ENCODE data around the gene HSDL2.
"Not testable (repeated sequence)": the region's sequence is repeated elsewhere in the genome, so short reads cannot be mapped to it uniquely, and the experiment has no call there.

The HSDL2 gene

GRCh38 chr9:112355427-112355897 is 24.4 kb upstream of the HSDL2 start:
- Histone ChIP-seq H3K79me2 (ENCODE audit: control insufficient read depth, insufficient read depth, low read length) (no peaks in the 10 kb centered on the region), H2BK5ac (ENCODE audit: low read length) (no peak overlapping the region), H4K5ac (ENCODE audit: low read length) (no peak overlapping the region), H3K79me1 (ENCODE audit: low read length) (no peaks in the 10 kb centered on the region), H2BK15ac (replicated peaks; ENCODE audit: low read depth) (no peak overlapping the region), H4K8ac (ENCODE audit: low read depth, low read length) (no peak overlapping the region), H3K4me3 (ENCODE audit: low read length) (no peak overlapping the region), H2BK120ac (ENCODE audit: low read depth, low read length) (no peak overlapping the region), H3K23ac (ENCODE audit: low read length) (no peak overlapping the region), H2AK5ac (ENCODE audit: low read length) (no peak overlapping the region), H3K4ac (ENCODE audit: low read depth, low read length) (no peak overlapping the region), H3K4me2 (ENCODE audit: low read length) (no peak overlapping the region), H3K27ac (ENCODE audit: low read depth, low read length) (no peak overlapping the region), H3K9ac (ENCODE audit: low read length) (no peak overlapping the region), H3K56ac (ENCODE audit: low read length) (no peak overlapping the region), H3K18ac (ENCODE audit: low read length) (no peak overlapping the region), H3K4me1 (ENCODE audit: control insufficient read depth, low read depth, low read length) (no peaks in the 10 kb centered on the region), H3K27me3 (ENCODE audit: insufficient read depth, low read length, poor library complexity) (no peaks in the 10 kb centered on the region), H3K36me3 (ENCODE audit: control insufficient read depth, insufficient read depth, low read length) (no peaks in the 10 kb centered on the region)
- DNase-seq, result no peak
- no CpG with 5 or more reads among the region's 8 CpGs for WGBS (ENCODE audit: extremely low coverage, insufficient coverage, low lambda C conversion rate)

GRCh38 chr9:112360047-112360804 is 19.7 kb upstream of the HSDL2 start:
- Histone ChIP-seq H3K27ac (ENCODE audit: low read depth, low read length) (no peak overlapping the region), H2BK120ac (ENCODE audit: low read depth, low read length) (no peak overlapping the region), H4K5ac (ENCODE audit: low read length) (no peak overlapping the region), H3K4ac (ENCODE audit: low read depth, low read length) (no peak overlapping the region), H3K9ac (ENCODE audit: low read length) (no peak overlapping the region), H3K18ac (ENCODE audit: low read length) (no peak overlapping the region), H3K4me2 (ENCODE audit: low read length) (no peak overlapping the region), H2AK5ac (ENCODE audit: low read length) (no peak overlapping the region), H3K79me1 (ENCODE audit: low read length) (no peaks in the 10 kb centered on the region), H4K8ac (ENCODE audit: low read depth, low read length) (no peak overlapping the region), H3K4me1 (ENCODE audit: control insufficient read depth, low read depth, low read length) (no peaks in the 10 kb centered on the region), H2BK5ac (ENCODE audit: low read length) (no peak overlapping the region), H3K27me3 (ENCODE audit: insufficient read depth, low read length, poor library complexity) (no peaks in the 10 kb centered on the region), H3K36me3 (ENCODE audit: control insufficient read depth, insufficient read depth, low read length) (no peaks in the 10 kb centered on the region), H3K23ac (ENCODE audit: low read length) (no peak overlapping the region), H3K56ac (ENCODE audit: low read length) (no peak overlapping the region), H3K79me2 (ENCODE audit: control insufficient read depth, insufficient read depth, low read length) (no peaks in the 10 kb centered on the region), H3K4me3 (ENCODE audit: low read length) (no peak overlapping the region), H2BK15ac (replicated peaks; ENCODE audit: low read depth) (no peak overlapping the region)
- no peak for DNase-seq
- no CpG with 5 or more reads among the region's 5 CpGs for WGBS (ENCODE audit: extremely low coverage, insufficient coverage, low lambda C conversion rate)

- Histone ChIP-seq H3K4me2 (ENCODE audit: low read length) (no peak overlapping the region), H3K36me3 (ENCODE audit: control insufficient read depth, insufficient read depth, low read length) (no peaks in the 10 kb centered on the region), H2BK5ac (ENCODE audit: low read length) (no peak overlapping the region), H3K79me1 (ENCODE audit: low read length) (no peaks in the 10 kb centered on the region), H3K56ac (ENCODE audit: low read length) (no peak overlapping the region), H3K27ac (ENCODE audit: low read depth, low read length) (no peak overlapping the region), H2BK120ac (ENCODE audit: low read depth, low read length) (no peak overlapping the region), H3K4me1 (ENCODE audit: control insufficient read depth, low read depth, low read length) (no peaks in the 10 kb centered on the region), H2AK5ac (ENCODE audit: low read length) (no peak overlapping the region), H4K5ac (ENCODE audit: low read length) (no peak overlapping the region), H3K23ac (ENCODE audit: low read length) (no peak overlapping the region), H3K4ac (ENCODE audit: low read depth, low read length) (no peak overlapping the region), H2BK15ac (replicated peaks; ENCODE audit: low read depth) (no peak overlapping the region), H3K9ac (ENCODE audit: low read length) (no peak overlapping the region), H3K18ac (ENCODE audit: low read length) (no peak overlapping the region), H3K4me3 (ENCODE audit: low read length) (no peak overlapping the region), H3K79me2 (ENCODE audit: control insufficient read depth, insufficient read depth, low read length) (no peaks in the 10 kb centered on the region), H4K8ac (ENCODE audit: low read depth, low read length) (no peak overlapping the region), H3K27me3 (ENCODE audit: insufficient read depth, low read length, poor library complexity) (no peaks in the 10 kb centered on the region)
- WGBS (ENCODE audit: extremely low coverage, insufficient coverage, low lambda C conversion rate), result no CpG with 5 or more reads among the region's 4 CpGs
- DNase-seq, result peak; percentile 40
Observed at GRCh38 chr9:112361601-112362000, 18.3 kb upstream of the HSDL2 start.

- Histone ChIP-seq H2AK5ac (ENCODE audit: low read length) (no peak overlapping the region), H3K27ac (ENCODE audit: low read depth, low read length) (no peak overlapping the region), H3K4me3 (ENCODE audit: low read length) (no peak overlapping the region), H3K27me3 (ENCODE audit: insufficient read depth, low read length, poor library complexity) (no peaks in the 10 kb centered on the region), H4K5ac (ENCODE audit: low read length) (no peak overlapping the region), H3K4me2 (ENCODE audit: low read length) (no peak overlapping the region), H3K56ac (ENCODE audit: low read length) (no peak overlapping the region), H2BK120ac (ENCODE audit: low read depth, low read length) (no peak overlapping the region), H3K18ac (ENCODE audit: low read length) (no peak overlapping the region), H3K79me1 (ENCODE audit: low read length) (no peaks in the 10 kb centered on the region), H3K36me3 (ENCODE audit: control insufficient read depth, insufficient read depth, low read length) (no peaks in the 10 kb centered on the region), H2BK5ac (ENCODE audit: low read length) (no peak overlapping the region), H3K79me2 (ENCODE audit: control insufficient read depth, insufficient read depth, low read length) (no peaks in the 10 kb centered on the region), H3K23ac (ENCODE audit: low read length) (no peak overlapping the region), H2BK15ac (replicated peaks; ENCODE audit: low read depth) (no peak overlapping the region), H3K4me1 (ENCODE audit: control insufficient read depth, low read depth, low read length) (no peaks in the 10 kb centered on the region), H3K4ac (ENCODE audit: low read depth, low read length) (no peak overlapping the region), H3K9ac (ENCODE audit: low read length) (no peak overlapping the region), H4K8ac (ENCODE audit: low read depth, low read length) (no peak overlapping the region)
- no CpG with 5 or more reads among the region's 3 CpGs for WGBS (ENCODE audit: extremely low coverage, insufficient coverage, low lambda C conversion rate)
- no peak for DNase-seq
Observed at GRCh38 chr9:112364761-112365160, 15.1 kb upstream of the HSDL2 start.

- not testable (repeated sequence) for H3K18ac ChIP-seq (ENCODE audit: low read length); H4K5ac ChIP-seq (ENCODE audit: low read length); H3K27me3 ChIP-seq (ENCODE audit: insufficient read depth, low read length, poor library complexity); H3K27ac ChIP-seq (ENCODE audit: low read depth, low read length); H3K23ac ChIP-seq (ENCODE audit: low read length); H3K4me2 ChIP-seq (ENCODE audit: low read length); H2BK5ac ChIP-seq (ENCODE audit: low read length); H2AK5ac ChIP-seq (ENCODE audit: low read length); H3K56ac ChIP-seq (ENCODE audit: low read length); H3K4ac ChIP-seq (ENCODE audit: low read depth, low read length); H3K79me1 ChIP-seq (ENCODE audit: low read length); H3K9ac ChIP-seq (ENCODE audit: low read length); H2BK120ac ChIP-seq (ENCODE audit: low read depth, low read length); H4K8ac ChIP-seq (ENCODE audit: low read depth, low read length); H3K4me1 ChIP-seq (ENCODE audit: control insufficient read depth, low read depth, low read length); DNase-seq; H3K4me3 ChIP-seq (ENCODE audit: low read length); H3K79me2 ChIP-seq (ENCODE audit: control insufficient read depth, insufficient read depth, low read length); H2BK15ac ChIP-seq (replicated peaks; ENCODE audit: low read depth); H3K36me3 ChIP-seq (ENCODE audit: control insufficient read depth, insufficient read depth, low read length)
- no CpG with 5 or more reads among the region's 3 CpGs for WGBS (ENCODE audit: extremely low coverage, insufficient coverage, low lambda C conversion rate)
Observed at GRCh38 chr9:112365257-112365656, 14.7 kb upstream of the HSDL2 start.

- H3K36me3 ChIP-seq (ENCODE audit: control insufficient read depth, insufficient read depth, low read length), result no peaks in the 10 kb centered on the region
- no peak overlapping the region for H3K9ac ChIP-seq (ENCODE audit: low read length)
- H2BK15ac ChIP-seq (replicated peaks; ENCODE audit: low read depth), result no peak overlapping the region
- H2BK120ac ChIP-seq (ENCODE audit: low read depth, low read length), result no peak overlapping the region
- H3K27me3 ChIP-seq (ENCODE audit: insufficient read depth, low read length, poor library complexity), result no peaks in the 10 kb centered on the region
- H3K4me2 ChIP-seq (ENCODE audit: low read length), result no peak overlapping the region
- H2AK5ac ChIP-seq (ENCODE audit: low read length), result no peak overlapping the region
- peak; percentile 77 for DNase-seq
- no peak overlapping the region for H3K23ac ChIP-seq (ENCODE audit: low read length)
- no peak overlapping the region for H3K27ac ChIP-seq (ENCODE audit: low read depth, low read length)
- no peaks in the 10 kb centered on the region for H3K79me2 ChIP-seq (ENCODE audit: control insufficient read depth, insufficient read depth, low read length)
- H2BK5ac ChIP-seq (ENCODE audit: low read length), result no peak overlapping the region
- H3K4me1 ChIP-seq (ENCODE audit: control insufficient read depth, low read depth, low read length), result no peaks in the 10 kb centered on the region
- no peak overlapping the region for H3K4me3 ChIP-seq (ENCODE audit: low read length)
- H3K56ac ChIP-seq (ENCODE audit: low read length), result no peak overlapping the region
- no peaks in the 10 kb centered on the region for H3K79me1 ChIP-seq (ENCODE audit: low read length)
- no peak overlapping the region for H4K5ac ChIP-seq (ENCODE audit: low read length)
- no CpG with 5 or more reads among the region's 3 CpGs for WGBS (ENCODE audit: extremely low coverage, insufficient coverage, low lambda C conversion rate)
- no peak overlapping the region for H4K8ac ChIP-seq (ENCODE audit: low read depth, low read length)
- no peak overlapping the region for H3K18ac ChIP-seq (ENCODE audit: low read length)
- no peak overlapping the region for H3K4ac ChIP-seq (ENCODE audit: low read depth, low read length)
Observed at GRCh38 chr9:112366591-112366990, 13.3 kb upstream of the HSDL2 start.
